ENCODE results near the gene PADI6.

DNA sequence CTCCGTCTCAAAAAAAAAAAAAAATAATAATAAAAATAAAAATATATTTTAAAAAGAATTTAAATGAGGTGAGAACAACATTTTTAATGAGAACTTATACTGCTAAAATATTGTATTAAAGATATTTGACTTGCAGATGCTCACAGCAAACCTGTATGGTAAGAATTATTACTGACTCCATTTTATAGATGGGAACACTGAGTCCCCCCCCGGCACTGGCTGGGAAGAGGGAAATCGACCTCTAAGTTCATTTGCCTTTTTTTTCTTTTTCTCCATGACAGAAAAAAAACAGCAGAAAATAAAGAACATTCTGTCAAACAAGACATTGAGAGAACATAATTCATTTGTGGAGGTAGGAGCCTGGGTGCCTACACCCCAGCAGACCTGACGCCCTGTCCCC, 13.4 kb upstream of the PADI6 start:
- TF ChIP-seq CTCF (IDR thresholded peaks at IDR 0.05) (no peak), POLR2A (IDR thresholded peaks at IDR 0.05) (no peak), POLR2AphosphoS5 (IDR thresholded peaks at IDR 0.05) (no peak)

Measured in gastroesophageal sphincter (tissue), 3 donors.